HG03571 (cell line): Measurements from ENCODE around the gene ZSCAN26.

Source experiments
- ATAC-seq: cut with Tn5 transposase; IDR thresholded peaks from one replicate; pipeline ENCODE4 v1.9.1; 2021; ENCODE audit not compliant: unreplicated experiment

Gene ZSCAN26

GRCh38 chr6:28266962-28267694 is at the start of gene ZSCAN26:
ZSCAN26 (plus strand) TSS chr6:28267143; CDS start chr6:28271920, 4,777 bp downstream.
- ATAC-seq, result peak; percentile 91

DNA sequence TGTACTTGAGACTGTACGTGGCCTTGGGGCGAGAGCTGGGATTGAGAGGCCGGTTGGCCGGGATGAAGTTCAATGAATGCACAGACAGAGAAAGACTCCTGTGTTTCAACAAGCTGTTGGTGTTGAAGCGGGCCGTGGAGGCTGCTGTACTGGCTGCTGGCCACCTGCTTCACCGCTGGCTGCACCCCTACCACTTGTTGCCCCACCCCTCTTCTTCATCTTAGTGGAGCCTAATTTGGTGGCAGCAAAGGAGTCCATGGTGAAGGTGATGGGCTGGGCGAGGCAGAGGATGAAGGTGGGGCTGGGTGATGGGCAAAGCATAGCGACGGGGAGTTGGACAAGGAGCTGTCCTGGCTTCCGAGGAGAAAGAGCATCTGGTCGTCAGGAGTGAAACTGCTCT is 49.1 kb upstream of the ZSCAN26 start:
- ATAC-seq, result no peak

DNA sequence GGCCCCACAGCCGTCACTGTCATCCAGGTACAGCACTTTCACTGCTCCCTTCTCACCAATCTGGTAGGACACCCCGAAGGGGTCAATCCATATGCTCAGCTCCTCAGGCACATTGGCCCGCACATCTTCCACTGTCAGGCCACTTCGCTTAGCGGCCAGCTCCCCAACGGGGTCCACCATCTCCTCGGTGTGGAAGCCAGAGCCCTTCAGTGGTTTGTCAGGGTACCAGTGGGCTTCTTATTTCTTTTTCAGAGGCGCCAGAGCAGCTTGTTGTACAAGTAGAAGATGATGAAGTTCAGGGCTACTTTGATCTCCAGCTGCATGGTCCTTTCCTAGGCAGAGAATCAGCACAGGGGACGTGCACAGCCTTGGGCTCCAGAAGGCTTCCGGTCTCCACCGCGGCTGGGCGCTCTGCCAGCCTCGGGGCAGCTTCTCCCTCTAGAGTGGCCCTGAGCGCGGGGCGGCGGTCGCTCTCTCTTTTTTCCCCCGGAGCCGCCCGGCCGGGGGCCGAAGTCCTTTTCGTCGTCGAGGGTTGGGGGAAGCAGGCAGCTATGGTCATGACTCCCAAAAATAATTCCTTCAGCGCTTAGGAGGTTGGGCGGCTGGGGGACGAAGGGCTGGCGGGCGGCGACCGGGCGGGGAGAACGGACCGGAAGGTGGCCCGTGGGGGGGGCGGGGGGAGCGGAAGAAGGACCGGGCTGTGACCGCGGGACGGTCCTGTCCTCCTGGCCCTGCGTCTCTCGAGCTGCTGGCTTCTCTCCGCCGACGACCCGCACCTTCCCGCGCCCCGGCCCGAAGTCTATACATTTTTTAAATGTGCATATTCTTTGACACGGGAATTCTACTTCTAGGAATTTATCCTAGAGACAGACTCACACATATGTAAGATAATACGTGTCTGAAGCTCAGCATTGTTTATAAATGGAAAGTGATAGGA is 48.4 kb upstream of the ZSCAN26 start:
- ATAC-seq, result peak; percentile 59

DNA sequence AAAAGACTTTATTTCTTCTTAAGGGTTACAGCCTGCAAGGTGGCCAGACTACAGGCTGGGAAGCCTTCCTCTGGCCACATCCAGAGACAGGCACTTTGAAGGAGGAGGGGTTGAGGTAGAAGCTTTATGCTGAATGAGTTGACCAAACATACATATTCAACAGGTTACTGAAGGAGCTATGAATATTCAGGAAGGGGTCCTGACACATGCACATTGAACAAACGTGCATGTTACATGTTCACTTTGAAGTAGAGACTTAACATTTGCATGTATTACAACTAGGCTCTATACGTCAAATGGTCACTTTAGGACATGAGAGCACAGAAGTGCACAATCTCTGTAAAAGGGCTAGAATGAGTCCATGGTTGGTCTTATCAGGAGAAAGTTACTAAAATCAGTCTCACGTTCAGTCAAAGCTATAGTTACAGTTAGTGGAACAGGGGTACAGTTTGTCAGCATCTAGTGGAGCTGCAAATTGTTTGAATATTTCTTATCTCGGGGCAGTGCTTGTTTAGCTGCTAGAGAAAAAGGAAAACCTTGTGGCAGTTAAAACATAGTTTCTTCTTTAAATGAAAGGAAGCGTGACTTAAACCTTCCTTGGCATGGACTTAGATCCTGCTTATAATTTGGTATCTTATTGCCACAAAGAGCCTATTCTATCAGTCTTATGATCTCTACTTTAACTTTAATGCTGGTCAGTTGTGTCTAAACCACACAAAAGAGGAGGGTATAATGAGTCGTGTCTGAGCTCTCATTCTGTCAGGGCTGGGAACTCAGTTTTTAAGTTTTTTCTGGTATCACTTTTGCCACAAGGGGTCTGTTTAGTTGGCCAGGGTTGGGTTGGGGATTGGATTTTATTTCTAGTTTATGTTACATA is 46.4 kb upstream of the ZSCAN26 start:
- ATAC-seq, result no peak

GRCh38 chr6:28224131-28225055 is 42.5 kb upstream of the ZSCAN26 start:
- no peak for ATAC-seq

GRCh38 chr6:28225056-28225834 is 41.7 kb upstream of the ZSCAN26 start, which contains the start of gene ZSCAN9:
ZSCAN9 (plus strand) TSS chr6:28225275; CDS start chr6:28227085, 1,810 bp downstream.
- peak; percentile 74 for ATAC-seq

DNA sequence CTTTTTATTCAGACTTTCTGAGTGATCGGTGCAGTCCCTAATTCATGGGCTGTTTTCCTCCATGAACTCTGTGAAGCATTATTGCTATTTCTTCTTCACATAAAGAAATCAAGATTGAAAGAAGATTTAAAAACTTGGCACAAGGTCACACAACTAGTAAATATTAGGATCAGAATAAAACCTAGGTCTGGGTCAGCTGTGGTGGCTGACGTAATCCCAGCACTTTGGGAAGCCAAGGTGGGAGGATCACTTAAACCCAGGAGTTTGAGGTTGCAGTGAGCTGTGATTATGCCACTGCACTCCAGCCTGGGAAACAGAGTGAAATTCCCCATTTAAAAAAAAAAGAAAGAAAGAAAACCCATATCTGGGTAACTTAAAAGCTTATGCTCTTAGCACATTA is 40.5 kb upstream of the ZSCAN26 start:
- no peak for ATAC-seq

- ATAC-seq, result no peak
Observed at GRCh38 chr6:28232785-28233184, 34.2 kb upstream of the ZSCAN26 start.

DNA sequence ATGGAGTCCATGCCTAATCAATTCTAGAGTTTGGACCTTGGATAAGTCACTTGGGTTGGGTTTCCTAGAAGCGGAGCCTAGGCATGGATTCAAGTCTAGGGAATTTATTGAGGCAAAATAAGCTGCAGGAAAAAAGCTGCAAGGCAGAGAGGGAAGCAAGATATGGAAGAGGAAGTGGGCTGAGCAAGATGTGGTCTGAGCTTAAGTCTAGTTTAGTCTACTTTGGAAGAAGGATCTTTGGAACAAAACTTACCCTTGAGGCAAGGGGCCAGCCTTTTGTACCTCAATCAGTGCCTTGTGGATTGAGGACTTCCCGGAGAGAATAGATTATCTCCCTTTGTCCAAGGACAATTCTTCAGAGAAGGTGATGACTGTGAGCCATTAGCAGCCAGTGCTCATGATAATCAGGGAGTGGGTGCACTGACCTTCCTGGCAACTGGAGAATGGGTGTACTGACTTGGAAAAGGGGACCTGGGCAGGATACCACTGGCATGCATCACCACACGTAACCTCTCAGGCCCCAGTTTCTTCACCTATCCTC is 31.0 kb upstream of the ZSCAN26 start:
- ATAC-seq, result no peak

DNA sequence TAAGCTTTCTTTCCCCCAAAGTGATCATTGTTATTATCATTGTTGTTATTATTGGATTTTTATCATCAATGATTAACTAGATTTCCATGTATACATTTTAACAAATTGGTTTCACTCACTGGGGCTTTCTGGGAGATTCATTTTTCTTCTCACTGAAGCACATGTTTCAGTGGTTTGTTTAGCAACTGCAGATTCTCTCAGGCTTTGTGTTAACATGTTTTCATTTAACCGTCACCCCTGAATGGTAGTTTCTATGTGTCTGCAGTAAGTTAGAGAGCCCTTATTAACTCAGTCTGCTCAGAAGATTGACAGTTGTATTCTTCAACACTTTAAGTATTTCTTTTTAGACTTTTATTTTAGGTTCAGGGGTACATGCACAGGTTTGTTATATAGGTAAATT is 27.3 kb upstream of the ZSCAN26 start:
- ATAC-seq, result no peak

GRCh38 chr6:28240471-28240870 is 26.5 kb upstream of the ZSCAN26 start:
- ATAC-seq, result no peak

- ATAC-seq, result no peak
Observed at GRCh38 chr6:28243946-28244345, 23.0 kb upstream of the ZSCAN26 start.

DNA sequence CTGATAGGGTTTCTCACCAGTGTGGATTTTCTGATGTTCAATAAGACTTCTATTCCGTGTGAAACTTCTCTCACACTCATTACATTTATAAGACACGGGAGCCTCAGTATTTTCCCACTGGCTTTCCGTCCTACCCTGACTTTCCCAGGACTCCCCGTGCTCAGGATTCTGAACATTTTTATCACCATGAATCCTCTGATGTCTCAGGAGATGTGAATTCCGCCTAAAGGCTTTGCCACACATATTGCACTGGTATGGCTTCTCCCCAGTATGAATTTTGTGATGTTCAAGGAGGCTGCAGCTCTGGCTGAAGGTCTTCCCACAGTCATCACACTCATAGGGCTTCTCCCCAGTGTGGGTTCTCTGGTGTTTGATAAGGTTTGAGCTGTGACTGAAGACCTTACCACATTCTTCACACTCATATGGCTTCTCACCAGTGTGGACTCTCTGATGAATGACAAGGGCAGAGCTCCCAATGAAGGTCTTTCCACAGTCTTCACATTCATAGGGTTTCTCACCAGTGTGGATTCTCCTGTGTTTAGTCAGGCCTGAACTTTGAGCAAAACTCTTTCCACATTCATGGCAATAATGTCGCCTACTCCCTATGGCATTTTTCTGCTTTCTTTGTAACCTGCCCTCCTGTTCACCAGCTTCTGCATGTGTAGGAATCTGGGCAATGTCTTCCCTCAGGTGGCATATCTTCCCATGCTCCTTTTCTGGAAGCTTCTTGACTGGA is 21.6 kb upstream of the ZSCAN26 start:
- ATAC-seq, result no peak

DNA sequence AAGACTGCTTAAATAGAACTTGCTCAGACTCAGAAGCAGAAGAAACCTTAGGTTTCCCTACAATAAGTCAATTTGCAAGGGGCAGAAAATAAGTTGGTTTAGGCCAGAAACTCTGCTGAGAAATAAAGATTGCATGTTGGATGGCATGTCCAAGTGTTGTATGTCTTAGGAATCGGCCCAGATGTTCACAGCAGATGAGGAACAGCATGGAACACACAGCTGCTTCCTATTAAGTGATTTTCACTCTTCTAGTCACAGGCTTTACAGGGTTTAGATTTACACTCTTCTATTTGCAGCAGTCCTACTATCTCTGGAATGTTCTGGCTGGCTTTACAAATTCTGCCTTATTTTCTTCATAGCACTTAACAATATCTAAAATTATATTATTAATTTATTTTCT is 18.0 kb upstream of the ZSCAN26 start:
- ATAC-seq, result no peak

GRCh38 chr6:28250747-28251146 is 16.2 kb upstream of the ZSCAN26 start:
- no peak for ATAC-seq

- peak; percentile 36 for ATAC-seq
Observed at GRCh38 chr6:28251661-28252008, 15.3 kb upstream of the ZSCAN26 start.

DNA sequence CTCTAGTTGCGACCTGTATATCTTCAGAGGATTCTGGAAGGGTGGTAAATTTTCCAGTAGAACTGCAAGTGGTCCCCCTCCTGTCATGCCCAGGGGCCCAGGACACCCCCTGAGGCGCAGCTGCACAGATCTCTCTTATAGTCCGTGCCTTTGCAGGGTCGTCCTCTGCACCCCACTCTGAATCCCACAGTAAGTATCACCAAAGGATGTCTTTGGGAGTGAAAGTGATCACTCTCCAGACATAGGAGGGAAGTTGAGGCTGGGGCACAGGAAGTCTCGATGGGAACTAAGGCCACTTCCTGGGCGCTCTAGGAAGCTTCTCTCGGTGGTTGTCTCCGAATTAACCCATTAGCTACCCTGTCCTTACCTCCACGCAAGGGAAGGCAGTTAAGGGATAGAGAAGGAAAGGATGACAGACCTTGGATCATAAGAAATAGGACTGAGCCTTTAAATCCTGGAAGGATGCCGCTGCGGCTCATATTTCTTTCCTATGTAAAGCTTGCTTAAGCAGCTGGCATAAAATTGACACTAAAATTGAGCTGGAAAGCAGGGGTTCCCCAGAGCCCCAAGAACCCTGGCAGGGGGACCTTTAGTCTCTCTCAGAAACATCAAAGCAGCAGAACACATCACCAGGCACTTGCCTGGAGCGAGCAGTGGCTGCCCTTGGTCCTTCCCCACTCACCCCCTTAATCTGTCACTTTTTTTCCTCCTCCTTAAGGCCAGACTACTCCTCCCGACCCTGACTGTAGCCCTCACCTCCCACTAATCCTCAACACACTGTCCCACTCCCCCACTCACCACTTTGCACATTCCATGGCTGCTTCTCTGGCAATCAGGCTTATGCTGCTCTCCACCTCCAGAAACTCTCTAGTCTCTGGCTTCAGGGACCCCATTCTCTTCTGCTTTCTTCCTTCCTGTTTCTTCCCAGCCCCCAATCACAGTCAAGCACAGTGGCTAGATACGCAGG is 14.7 kb upstream of the ZSCAN26 start, which contains the start of gene ZKSCAN4:
Gene ZKSCAN4 (minus strand): TSS at position 261 of the 967 bp plus-strand sequence. CDS start 289 bp downstream, outside the sequence.
- ATAC-seq, result peak; percentile 65
